H9 (cell line): ENCODE measurements around the gene BRD1. TPM values are rescaled to one million over a fixed set of nuclear protein-coding genes. Genes with fewer than 3 reads are reported as not detected.

ENCODE experiments used
- DNase-seq: peaks from one replicate; pipeline ENCODE4 v3.0.0-alpha.2; 2017
- H2AFZ ChIP-seq: one replicate; pipeline ENCODE4 v1.6.1; 2013; ENCODE audit warnings: mild to moderate bottlenecking, low read length, control low read depth, moderate library complexity
- H2AK5ac ChIP-seq: 2 replicates; pipeline ENCODE4 v1.6.1; 2013; ENCODE audit warnings: low read length, control low read depth, mixed read lengths; ENCODE audit not compliant: insufficient read length
- H2BK120ac ChIP-seq: one replicate; pipeline ENCODE4 v1.6.1; 2013; ENCODE audit warnings: low read depth, mild to moderate bottlenecking, low read length, control low read depth, inconsistent platforms; ENCODE audit not compliant: poor library complexity, severe bottlenecking
- H2BK12ac ChIP-seq: 2 replicates; pipeline ENCODE4 v1.6.1; 2013; ENCODE audit warnings: low read length, control low read depth, mixed read lengths, low read depth; ENCODE audit not compliant: insufficient read length
- H2BK15ac ChIP-seq: 2 replicates; pipeline ENCODE4 v1.6.1; 2013; ENCODE audit warnings: low read depth, low read length, control low read depth
- H2BK20ac ChIP-seq: one replicate; pipeline ENCODE4 v1.6.1; 2013; ENCODE audit warnings: low read depth, mild to moderate bottlenecking, low read length, control low read depth, inconsistent platforms; ENCODE audit not compliant: poor library complexity, severe bottlenecking
- H2BK5ac ChIP-seq: 2 replicates; pipeline ENCODE4 v1.6.1; 2013; ENCODE audit warnings: low read length, control low read depth, mixed read lengths; ENCODE audit not compliant: insufficient read length
- H3K14ac ChIP-seq: 2 replicates; pipeline ENCODE4 v1.6.1; 2013; ENCODE audit warnings: low read length, control low read depth; ENCODE audit not compliant: insufficient read depth
- H3K18ac ChIP-seq: 2 replicates; pipeline ENCODE4 v1.6.1; 2013; ENCODE audit warnings: low read depth, mild to moderate bottlenecking, mixed read lengths, low read length, control low read depth; ENCODE audit not compliant: insufficient read length
- H3K23ac ChIP-seq: 2 replicates; pipeline ENCODE4 v1.6.1; 2013; ENCODE audit warnings: low read length, control low read depth, mixed read lengths, low read depth; ENCODE audit not compliant: insufficient read length
- H3K23me2 ChIP-seq: 2 replicates; pipeline ENCODE4 v1.6.1; 2013; ENCODE audit warnings: low read depth, mild to moderate bottlenecking, mixed read lengths, low read length, control low read depth; ENCODE audit not compliant: insufficient read length, poor library complexity, severe bottlenecking
- H3K27ac ChIP-seq: 2 replicates; pipeline ENCODE4 v1.5.1; 2013; ENCODE audit warnings: low read length, control low read depth, mixed read lengths, low read depth; ENCODE audit not compliant: insufficient read length
- H3K27me3 ChIP-seq: 2 replicates; pipeline ENCODE4 v1.6.1; 2013; ENCODE audit warnings: low read length, control low read depth, inconsistent platforms; ENCODE audit not compliant: insufficient read depth
- H3K4ac ChIP-seq: 2 replicates; pipeline ENCODE4 v1.6.1; 2013; ENCODE audit warnings: low read depth, mild to moderate bottlenecking, control low read depth, inconsistent platforms, low read length, moderate library complexity
- H3K4me1 ChIP-seq: 2 replicates; pipeline ENCODE4 v1.6.1; 2013; ENCODE audit warnings: low read length, control low read depth, inconsistent platforms; ENCODE audit not compliant: insufficient read depth
- H3K4me2 ChIP-seq: 2 replicates; pipeline ENCODE4 v1.6.1; 2013; ENCODE audit warnings: low read length, control low read depth, mixed read lengths; ENCODE audit not compliant: insufficient read length, insufficient read depth
- H3K56ac ChIP-seq: 2 replicates; pipeline ENCODE4 v1.6.1; 2013; ENCODE audit warnings: low read depth, mild to moderate bottlenecking, mixed read lengths, low read length, control low read depth; ENCODE audit not compliant: insufficient read length
- H3K79me1 ChIP-seq: 2 replicates; pipeline ENCODE4 v1.6.1; 2013; ENCODE audit warnings: low read depth, mild to moderate bottlenecking, moderate library complexity, low read length, control low read depth, inconsistent platforms; ENCODE audit not compliant: insufficient read depth, poor library complexity, severe bottlenecking
- H3K79me2 ChIP-seq: 2 replicates; pipeline ENCODE4 v1.6.1; 2013; ENCODE audit warnings: low read length, control low read depth, inconsistent platforms; ENCODE audit not compliant: insufficient read depth
- H3K9ac ChIP-seq: 2 replicates; pipeline ENCODE4 v1.6.1; 2013; ENCODE audit warnings: low read length, control low read depth, mixed read lengths; ENCODE audit not compliant: insufficient read length; ENCODE audit errors: extremely low read depth
- H3K9me3 ChIP-seq: one replicate; pipeline ENCODE4 v1.6.1; 2013; ENCODE audit warnings: low read depth, low read length, inconsistent platforms; ENCODE audit not compliant: control insufficient read depth
- H3T11ph ChIP-seq: one replicate; pipeline ENCODE4 v1.6.1; 2013; ENCODE audit warnings: mild to moderate bottlenecking, low read length, control low read depth, inconsistent platforms
- H4K20me1 ChIP-seq: one replicate; pipeline ENCODE4 v1.6.1; 2013; ENCODE audit not compliant: control insufficient read depth, insufficient read length, insufficient read depth
- H4K5ac ChIP-seq: 2 replicates; pipeline ENCODE4 v1.6.1; 2013; ENCODE audit warnings: low read depth, mild to moderate bottlenecking, mixed read lengths, low read length, control low read depth; ENCODE audit not compliant: insufficient read length
- H4K8ac ChIP-seq: replicated peaks from 2 replicates; pipeline ENCODE4 v1.6.1; 2013; ENCODE audit warnings: low read length, control low read depth, mixed read lengths, low read depth; ENCODE audit not compliant: insufficient read length
- H4K91ac ChIP-seq: 2 replicates; pipeline ENCODE4 v1.6.1; 2013; ENCODE audit warnings: low read depth, mild to moderate bottlenecking, moderate library complexity, mixed read lengths, low read length, control low read depth; ENCODE audit not compliant: insufficient read length
- H3K27ac Mint-ChIP-seq, 3 experiments: 2 replicates in 2 of 3; 3 replicates in 1 of 3; pipeline ENCODE4 v1.8.0; 2020 to 2021; ENCODE audit warnings: mixed read lengths in 3 of 3, mild to moderate bottlenecking in 1 of 3, moderate library complexity in 1 of 3
- H3K27me3 Mint-ChIP-seq: 2 replicates; pipeline ENCODE4 v1.8.0; 2021; ENCODE audit warnings: low read depth, mild to moderate bottlenecking, moderate library complexity, mixed read lengths
- H3K36me3 Mint-ChIP-seq, 3 experiments: 2 replicates in 2 of 3; 3 replicates in 1 of 3; pipeline ENCODE4 v1.8.0; 2020 to 2021; ENCODE audit warnings: low read depth in 3 of 3, mixed read lengths in 3 of 3; ENCODE audit not compliant: insufficient read depth in 1 of 3
- H3K4me1 Mint-ChIP-seq, 2 experiments: 2 replicates each; pipeline ENCODE4 v1.8.0; 2020; ENCODE audit warnings: mixed read lengths in 2 of 2
- H3K4me3 Mint-ChIP-seq, 2 experiments: 2 replicates in 1 of 2; 3 replicates in 1 of 2; pipeline ENCODE4 v1.8.0; 2020 to 2021; ENCODE audit warnings: mild to moderate bottlenecking in 2 of 2, mixed read lengths in 2 of 2, moderate library complexity in 1 of 2
- H3K9me3 Mint-ChIP-seq, 2 experiments: 2 replicates in 1 of 2; 3 replicates in 1 of 2; pipeline ENCODE4 v1.8.0; 2020; ENCODE audit warnings: mild to moderate bottlenecking in 2 of 2, mixed read lengths in 2 of 2, moderate library complexity in 1 of 2
- CTCF ChIP-seq: fragments of 200-600 bp; sonication (generic); conservative IDR thresholded peaks from 3 replicates; pipeline ENCODE4 v1.8.0; 2021; ENCODE audit warnings: antibody characterized with exemption, mild to moderate bottlenecking
- WGBS: extraction: QIAGEN DNeasy Blood & Tissue Kit; methylation state at CpG from one replicate; pipeline ENCODE4 v1.1.7; 2013; ENCODE audit warnings: missing lambda C conversion rate, low lambda C conversion rate, mixed read lengths; ENCODE audit not compliant: insufficient read length; ENCODE audit errors: extremely low coverage; 5-methylcytosine and 5-hydroxymethylcytosine counted together
- total RNA-seq: library from RNA; stranded (reverse); gene quantifications from 2 replicates; pipeline ENCODE4 v1.2.1, GENCODE V29; 2021

The BRD1 gene
- total RNA-seq, 1 experiment from 2014 or later: 51.3 TPM

DNA sequence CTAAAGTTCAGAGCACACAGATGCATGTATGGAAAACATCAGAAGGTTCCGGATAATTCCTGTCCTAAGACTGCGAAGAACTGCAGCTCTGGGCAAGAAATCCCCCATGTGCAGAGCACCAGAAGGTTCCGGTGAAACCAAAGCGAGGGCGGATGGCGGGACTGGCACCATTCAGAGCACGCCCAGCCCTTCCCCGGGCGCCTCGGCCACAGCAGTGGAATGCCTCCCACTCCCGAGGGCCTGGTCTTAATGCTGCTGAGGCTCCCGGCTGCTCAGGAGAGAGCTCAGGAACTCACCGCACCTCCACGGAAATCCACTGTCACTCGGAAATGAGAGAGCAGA lies 43.1 kb downstream of the BRD1 start:
- Histone ChIP-seq H2BK12ac (no peak overlapping the region), H3K23ac (no peak overlapping the region), H3K9me3 (no peaks in the 10 kb centered on the region)

More for the DNA sequence above, 43.1 kb downstream of the BRD1 start:
- Histone ChIP-seq H3K4ac (no peak overlapping the region), H3K4me1 (no peaks in the 10 kb centered on the region), H3K14ac (no peak overlapping the region), H3K27me3 (no peaks in the 10 kb centered on the region), H3K4me2 (no peak overlapping the region), H4K8ac (no peak overlapping the region), H2BK5ac (no peak overlapping the region), H3T11ph (no peak overlapping the region), H2BK120ac (no peak overlapping the region), H4K20me1 (no peaks in the 10 kb centered on the region), H2AFZ (no peak overlapping the region), H3K79me1 (no peaks in the 10 kb centered on the region), H2AK5ac (no peak overlapping the region), H3K56ac (no peak overlapping the region), H3K23me2 (no peaks in the 10 kb centered on the region), H3K79me2 (peaks cover 6% of the 10 kb centered on the region; the same call in 1 of the 2 replicates), H4K5ac (no peak overlapping the region), H3K9ac (no peak overlapping the region), H3K27ac (no peak overlapping the region), H2BK15ac (no peak overlapping the region), H2BK20ac (no peak overlapping the region), H3K18ac (no peak overlapping the region), H4K91ac (no peak overlapping the region)
- H3K9me3 Mint-ChIP-seq: no peaks in the 10 kb centered on the region
- no CpG with 5 or more reads among the region's 15 CpGs for WGBS
- H3K27ac Mint-ChIP-seq: peak overlapping the region in 2 of 3 experiments; percentile 18 to 67; a peak in 1 of 7 replicates
- peaks cover 13 to 15% of the 10 kb centered on the region in 2 experiments for H3K4me1 Mint-ChIP-seq
- no peak overlapping the region for H3K4me3 Mint-ChIP-seq
- DNase-seq: no peak
- no peak for TF ChIP-seq CTCF
- peaks cover 18 to 56% (median 49%) of the 10 kb centered on the region in 3 experiments; a peak in 6 of 7 replicates for H3K36me3 Mint-ChIP-seq
- no peaks in the 10 kb centered on the region for H3K27me3 Mint-ChIP-seq
